Karpas-422 (cell line): ENCODE data around the gene HOXA3. TPM values are rescaled to one million over a fixed set of nuclear protein-coding genes. Genes with fewer than 3 reads are reported as not detected.

Source experiments
- DNase-seq: peaks from one replicate; pipeline ENCODE4 v3.0.0-alpha.2; 2015
- H2AFZ ChIP-seq: fragments of 200-600 bp; sonication (generic); 2 replicates; pipeline ENCODE4 v1.6.1; 2014; ENCODE audit warnings: antibody characterized with exemption, low read length, mixed read lengths
- H3K27ac ChIP-seq: fragments of 200-600 bp; sonication (generic); 2 replicates; pipeline ENCODE4 v1.5.1; 2014; ENCODE audit warnings: mild to moderate bottlenecking, low read length, moderate library complexity
- H3K27me3 ChIP-seq: fragments of 200-600 bp; sonication (generic); 2 replicates; pipeline ENCODE4 v1.6.1; 2014; ENCODE audit warnings: low read length, mixed read lengths
- H3K36me3 ChIP-seq: fragments of 200-600 bp; sonication (generic); 2 replicates; pipeline ENCODE4 v1.6.1; 2014; ENCODE audit warnings: low read length, mixed read lengths; ENCODE audit not compliant: insufficient read depth
- H3K4me1 ChIP-seq: fragments of 200-600 bp; sonication (generic); 2 replicates; pipeline ENCODE4 v1.6.1; 2014; ENCODE audit warnings: mild to moderate bottlenecking, low read length, mixed read lengths
- H3K4me2 ChIP-seq: fragments of 200-600 bp; sonication (generic); 2 replicates; pipeline ENCODE4 v1.6.1; 2014; ENCODE audit warnings: low read length, low read depth, mild to moderate bottlenecking; ENCODE audit not compliant: poor library complexity, severe bottlenecking
- H3K4me3 ChIP-seq: fragments of 200-600 bp; sonication (generic); 2 replicates; pipeline ENCODE4 v1.5.1; 2014; ENCODE audit warnings: mild to moderate bottlenecking, antibody characterized with exemption, low read length, mixed read lengths
- H3K79me2 ChIP-seq: fragments of 200-600 bp; sonication (generic); 2 replicates; pipeline ENCODE4 v1.6.1; 2014; ENCODE audit warnings: mild to moderate bottlenecking, low read length, mixed read lengths
- H3K9ac ChIP-seq: fragments of 200-600 bp; sonication (generic); 2 replicates; pipeline ENCODE4 v1.6.0; 2014; ENCODE audit warnings: low read length
- H3K9me2 ChIP-seq: fragments of 200-600 bp; sonication (generic), shearing (Covaris generic); replicated peaks from 2 replicates; pipeline ENCODE4 v1.6.0; 2014; ENCODE audit warnings: mild to moderate bottlenecking, low read length, moderate library complexity; ENCODE audit not compliant: insufficient read depth
- H3K9me3 ChIP-seq: fragments of 300-700, 200-600 bp; sonication (generic); 2 replicates; pipeline ENCODE4 v1.6.1; 2014; ENCODE audit warnings: low read length, mixed read lengths
- H4K20me1 ChIP-seq: fragments of 200-600 bp; sonication (generic); 2 replicates; pipeline ENCODE4 v1.6.1; 2014; ENCODE audit warnings: mild to moderate bottlenecking, antibody characterized with exemption, low read length, low read depth; ENCODE audit not compliant: insufficient read depth
- total RNA-seq: library from RNA; depleted of rRNA; stranded (reverse); fragments of >200 nt; shearing (Covaris generic); gene quantifications from 2 replicates; pipeline ENCODE4 v1.2.3, GENCODE V29; 2014; ENCODE audit warnings: low replicate concordance

Gene HOXA3
- total RNA-seq, 1 experiment from 2014 or later: 1.3 TPM

- Histone ChIP-seq H3K9me2 (no peaks in the 10 kb centered on the region), H3K27ac (no peak overlapping the region), H4K20me1 (no peaks in the 10 kb centered on the region), H2AFZ (no peak overlapping the region), H3K4me2 (no peak overlapping the region), H3K27me3 (no peaks in the 10 kb centered on the region), H3K4me1 (peaks cover 19% of the 10 kb centered on the region), H3K9me3 (no peaks in the 10 kb centered on the region), H3K79me2 (peaks cover 15% of the 10 kb centered on the region), H3K4me3 (no peak overlapping the region), H3K36me3 (no peaks in the 10 kb centered on the region), H3K9ac (no peak overlapping the region)
- DNase-seq: no peak
These were observed 59.0 kb downstream of the HOXA3 start for GRCh38 chr7:27093184-27093895.

GRCh38 chr7:27092819-27093110 is 59.6 kb downstream of the HOXA3 start:
- H3K27me3 ChIP-seq: no peaks in the 10 kb centered on the region

GRCh38 chr7:27091941-27092818 is 60.2 kb downstream of the HOXA3 start:
- no peak overlapping the region for H2AFZ ChIP-seq
- H3K9ac ChIP-seq: no peak overlapping the region
- H3K27me3 ChIP-seq: no peaks in the 10 kb centered on the region
- H3K79me2 ChIP-seq: peaks cover 5% of the 10 kb centered on the region
- no peaks in the 10 kb centered on the region for H3K9me2 ChIP-seq
- DNase-seq: no peak
- no peaks in the 10 kb centered on the region for H3K36me3 ChIP-seq
- H3K9me3 ChIP-seq: no peaks in the 10 kb centered on the region
- H4K20me1 ChIP-seq: no peaks in the 10 kb centered on the region
- no peak overlapping the region for H3K4me3 ChIP-seq
- no peak overlapping the region for H3K27ac ChIP-seq
- H3K4me2 ChIP-seq: no peak overlapping the region
- peaks cover 12% of the 10 kb centered on the region for H3K4me1 ChIP-seq

More at GRCh38 chr7:27092819-27093110, 59.6 kb downstream of the HOXA3 start:
- Histone ChIP-seq H2AFZ (no peak overlapping the region), H3K27ac (no peak overlapping the region), H3K36me3 (no peaks in the 10 kb centered on the region), H3K4me1 (peaks cover 18% of the 10 kb centered on the region), H3K4me2 (no peak overlapping the region), H3K9ac (no peak overlapping the region), H3K79me2 (peaks cover 11% of the 10 kb centered on the region), H3K4me3 (no peak overlapping the region), H3K9me3 (no peaks in the 10 kb centered on the region), H4K20me1 (no peaks in the 10 kb centered on the region), H3K9me2 (no peaks in the 10 kb centered on the region)
- DNase-seq: no peak

- H3K4me1 ChIP-seq: peaks cover 8% of the 10 kb centered on the region
- no peaks in the 10 kb centered on the region for H3K9me2 ChIP-seq
- DNase-seq: no peak
- no peak overlapping the region for H3K4me2 ChIP-seq
- no peak overlapping the region for H3K27ac ChIP-seq
- H3K79me2 ChIP-seq: no peaks in the 10 kb centered on the region
- H4K20me1 ChIP-seq: no peaks in the 10 kb centered on the region
- H2AFZ ChIP-seq: no peak overlapping the region
- H3K9me3 ChIP-seq: no peaks in the 10 kb centered on the region
- H3K36me3 ChIP-seq: no peaks in the 10 kb centered on the region
- no peak overlapping the region for H3K9ac ChIP-seq
- no peaks in the 10 kb centered on the region for H3K27me3 ChIP-seq
- H3K4me3 ChIP-seq: no peak overlapping the region
These were observed 61.3 kb downstream of the HOXA3 start for GRCh38 chr7:27091105-27091504.

GRCh38 chr7:27088002-27088922 is 64.1 kb downstream of the HOXA3 start:
- H3K36me3 ChIP-seq: no peaks in the 10 kb centered on the region
- H2AFZ ChIP-seq: no peak overlapping the region
- no peak overlapping the region for H3K9ac ChIP-seq
- no peaks in the 10 kb centered on the region for H4K20me1 ChIP-seq
- H3K27ac ChIP-seq: no peak overlapping the region
- no peak overlapping the region for H3K4me3 ChIP-seq
- no peak overlapping the region for H3K4me2 ChIP-seq
- H3K9me2 ChIP-seq: no peaks in the 10 kb centered on the region
- no peak for DNase-seq
- no peaks in the 10 kb centered on the region for H3K4me1 ChIP-seq
- H3K9me3 ChIP-seq: no peaks in the 10 kb centered on the region
- H3K27me3 ChIP-seq: no peaks in the 10 kb centered on the region
- H3K79me2 ChIP-seq: no peaks in the 10 kb centered on the region

- no peak overlapping the region for H3K4me3 ChIP-seq
- no peak for DNase-seq
- H3K4me1 ChIP-seq: no peaks in the 10 kb centered on the region
- no peaks in the 10 kb centered on the region for H3K9me3 ChIP-seq
- no peaks in the 10 kb centered on the region for H3K27me3 ChIP-seq
- no peak overlapping the region for H3K27ac ChIP-seq
- H2AFZ ChIP-seq: no peak overlapping the region
- H3K36me3 ChIP-seq: no peaks in the 10 kb centered on the region
- H3K9ac ChIP-seq: no peak overlapping the region
- H3K79me2 ChIP-seq: no peaks in the 10 kb centered on the region
- no peaks in the 10 kb centered on the region for H4K20me1 ChIP-seq
- no peak overlapping the region for H3K4me2 ChIP-seq
- no peaks in the 10 kb centered on the region for H3K9me2 ChIP-seq
These were observed 68.7 kb downstream of the HOXA3 start for GRCh38 chr7:27083646-27084045.

GRCh38 chr7:27082171-27082570 is 70.2 kb downstream of the HOXA3 start:
- no peak overlapping the region for H3K4me3 ChIP-seq
- H3K9me2 ChIP-seq: no peaks in the 10 kb centered on the region
- H3K4me2 ChIP-seq: no peak overlapping the region
- no peaks in the 10 kb centered on the region for H3K27me3 ChIP-seq
- no peak for DNase-seq
- H3K9me3 ChIP-seq: no peaks in the 10 kb centered on the region
- H3K9ac ChIP-seq: no peak overlapping the region
- no peak overlapping the region for H2AFZ ChIP-seq
- no peak overlapping the region for H3K27ac ChIP-seq
- H3K79me2 ChIP-seq: no peaks in the 10 kb centered on the region
- no peaks in the 10 kb centered on the region for H4K20me1 ChIP-seq
- H3K36me3 ChIP-seq: no peaks in the 10 kb centered on the region
- H3K4me1 ChIP-seq: no peaks in the 10 kb centered on the region
